Measurements from ENCODE around the gene OR2T10.

OR2T10 gene

GRCh38 chr1:248613742-248614141 lies 16.2 kb upstream of the OR2T10 start:
- H3K4me3 ChIP-seq (ENCODE audit: low read depth, low read length), result no peak overlapping the region
- TF ChIP-seq CTCF (IDR thresholded peaks at IDR 0.05; ENCODE audit: low read depth, low read length), result no peak

- H3K4me3 ChIP-seq (ENCODE audit: low read depth, low read length), result no peak overlapping the region
- no peak for TF ChIP-seq CTCF (IDR thresholded peaks at IDR 0.05; ENCODE audit: low read depth, low read length)
Measured at GRCh38 chr1:248611883-248612414, 14.4 kb upstream of the OR2T10 start.

GRCh38 chr1:248610301-248610700 lies 12.8 kb upstream of the OR2T10 start:
- TF ChIP-seq CTCF (IDR thresholded peaks at IDR 0.05; ENCODE audit: low read depth, low read length), result no peak
- H3K4me3 ChIP-seq (ENCODE audit: low read depth, low read length), result no peak overlapping the region

GRCh38 chr1:248599396-248599795 lies 1.9 kb upstream of the OR2T10 start:
- no peak for TF ChIP-seq CTCF (IDR thresholded peaks at IDR 0.05; ENCODE audit: low read depth, low read length)
- no peak overlapping the region for H3K4me3 ChIP-seq (ENCODE audit: low read depth, low read length)

GRCh38 chr1:248596615-248597014 lies 885 bp downstream of the OR2T10 start:
- no peak for TF ChIP-seq CTCF (IDR thresholded peaks at IDR 0.05; ENCODE audit: low read depth, low read length)
- H3K4me3 ChIP-seq (ENCODE audit: low read depth, low read length), result no peak overlapping the region

GRCh38 chr1:248593226-248593625 lies 4.3 kb downstream of the OR2T10 start:
- H3K4me3 ChIP-seq (ENCODE audit: low read depth, low read length), result no peak overlapping the region
- TF ChIP-seq CTCF (IDR thresholded peaks at IDR 0.05; ENCODE audit: low read depth, low read length), result no peak

GRCh38 chr1:248592655-248593054 lies 4.8 kb downstream of the OR2T10 start:
- no peak for TF ChIP-seq CTCF (IDR thresholded peaks at IDR 0.05; ENCODE audit: low read depth, low read length)
- H3K4me3 ChIP-seq (ENCODE audit: low read depth, low read length), result no peak overlapping the region

Measured in WI38 (cell line).